Measurements from ENCODE around the gene LRMDA.
"Not testable (repeated sequence)": the region's sequence is repeated elsewhere in the genome, so short reads cannot be mapped to it uniquely, and the experiment has no call there.

Gene LRMDA

DNA sequence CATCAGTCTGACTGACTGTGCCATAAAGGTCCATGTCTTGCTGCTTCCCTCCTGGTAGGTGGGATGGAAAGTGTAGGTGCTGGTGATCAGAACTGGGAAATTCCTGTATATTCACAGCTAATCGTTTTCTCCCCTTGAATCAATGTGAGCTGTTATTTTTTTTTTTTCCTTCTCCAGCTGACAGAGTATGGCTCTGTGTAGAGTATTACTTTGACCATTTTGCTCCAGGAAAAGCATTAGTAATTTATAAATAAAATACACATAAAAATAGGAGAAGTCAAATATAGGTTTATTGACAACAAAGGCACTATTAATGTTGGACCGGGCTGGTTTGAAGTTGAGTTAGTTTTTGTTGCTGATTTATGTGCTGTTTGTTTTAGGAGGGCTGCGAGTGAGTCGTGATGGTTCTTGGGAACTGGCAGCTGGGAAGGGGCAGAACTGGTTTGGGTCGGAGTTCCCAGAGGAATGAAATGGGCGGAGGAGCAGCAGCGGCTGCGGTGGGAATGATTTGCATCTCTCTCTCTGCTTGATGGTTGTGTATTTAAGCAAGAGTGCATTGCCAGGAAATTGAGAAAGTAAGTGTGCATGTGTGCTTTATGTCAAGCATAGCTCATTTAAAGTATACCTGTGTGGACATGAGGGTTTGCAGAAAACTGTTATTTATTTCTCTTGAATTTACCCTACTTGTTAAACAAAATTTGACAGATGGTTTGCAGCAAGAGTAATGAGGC, 80.9 kb downstream of the LRMDA start:
- Mint-ChIP-seq H3K4me1 (peaks cover 41% of the 10 kb centered on the region), H3K36me3 (ENCODE audit: low read depth) (peaks cover 16% of the 10 kb centered on the region), H3K27ac (peak overlapping the region; percentile 5 to 55 (median 45)), H3K27me3 (ENCODE audit: low read depth) (peaks cover 20% of the 10 kb centered on the region), H3K4me3 (peak overlapping the region in 2 of 3 experiments; percentile 5 to 33), H3K9me3 (peaks cover 17% of the 10 kb centered on the region)
- TF ChIP-seq, protein P1, sequence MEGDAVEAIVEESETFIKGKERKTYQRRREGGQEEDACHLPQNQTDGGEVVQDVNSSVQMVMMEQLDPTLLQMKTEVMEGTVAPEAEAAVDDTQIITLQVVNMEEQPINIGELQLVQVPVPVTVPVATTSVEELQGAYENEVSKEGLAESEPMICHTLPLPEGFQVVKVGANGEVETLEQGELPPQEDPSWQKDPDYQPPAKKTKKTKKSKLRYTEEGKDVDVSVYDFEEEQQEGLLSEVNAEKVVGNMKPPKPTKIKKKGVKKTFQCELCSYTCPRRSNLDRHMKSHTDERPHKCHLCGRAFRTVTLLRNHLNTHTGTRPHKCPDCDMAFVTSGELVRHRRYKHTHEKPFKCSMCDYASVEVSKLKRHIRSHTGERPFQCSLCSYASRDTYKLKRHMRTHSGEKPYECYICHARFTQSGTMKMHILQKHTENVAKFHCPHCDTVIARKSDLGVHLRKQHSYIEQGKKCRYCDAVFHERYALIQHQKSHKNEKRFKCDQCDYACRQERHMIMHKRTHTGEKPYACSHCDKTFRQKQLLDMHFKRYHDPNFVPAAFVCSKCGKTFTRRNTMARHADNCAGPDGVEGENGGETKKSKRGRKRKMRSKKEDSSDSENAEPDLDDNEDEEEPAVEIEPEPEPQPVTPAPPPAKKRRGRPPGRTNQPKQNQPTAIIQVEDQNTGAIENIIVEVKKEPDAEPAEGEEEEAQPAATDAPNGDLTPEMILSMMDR (IDR thresholded peaks at IDR 0.05; ENCODE audit: unreplicated experiment in 3 of 3), result no peak

DNA sequence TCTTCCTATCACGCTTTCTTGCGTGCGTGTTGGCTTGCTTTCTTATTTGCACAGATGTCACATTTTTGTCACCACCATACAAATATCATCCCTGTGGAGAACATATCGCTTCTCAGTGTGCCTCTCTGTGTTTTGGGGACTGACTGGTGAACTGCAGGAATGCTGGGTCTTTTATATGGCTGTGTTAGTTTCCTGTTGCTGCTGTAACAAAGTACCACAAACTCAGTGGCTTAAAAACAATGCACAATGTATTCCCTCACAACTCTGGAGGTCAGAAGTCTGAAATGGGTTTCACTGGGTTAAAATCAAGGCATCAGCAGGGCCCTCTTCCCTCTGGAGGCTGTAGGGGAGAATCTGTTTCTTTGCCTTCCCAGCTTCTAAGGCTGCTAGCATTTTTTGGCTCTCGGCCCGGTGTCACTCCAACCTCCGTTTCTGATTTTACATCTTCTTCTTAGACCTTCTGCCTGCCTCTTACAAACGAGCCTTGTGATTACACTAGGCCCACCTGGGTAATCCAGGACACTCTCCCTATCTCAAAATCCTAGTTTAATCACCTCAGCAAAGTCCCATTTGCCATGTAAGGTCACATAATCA, 82.0 kb downstream of the LRMDA start:
- TF ChIP-seq, protein P1 (IDR thresholded peaks at IDR 0.05; ENCODE audit: unreplicated experiment in 3 of 3), result no peak
- peaks cover 22% of the 10 kb centered on the region for H3K36me3 Mint-ChIP-seq (ENCODE audit: low read depth)
- H3K27me3 Mint-ChIP-seq (ENCODE audit: low read depth), result peaks cover 20% of the 10 kb centered on the region
- H3K9me3 Mint-ChIP-seq, result peaks cover 25% of the 10 kb centered on the region
- H3K4me3 Mint-ChIP-seq, result no peak overlapping the region
- peak overlapping the region in 2 of 3 experiments; percentile 19 to 43 for H3K27ac Mint-ChIP-seq
- peaks cover 32% of the 10 kb centered on the region for H3K4me1 Mint-ChIP-seq

DNA sequence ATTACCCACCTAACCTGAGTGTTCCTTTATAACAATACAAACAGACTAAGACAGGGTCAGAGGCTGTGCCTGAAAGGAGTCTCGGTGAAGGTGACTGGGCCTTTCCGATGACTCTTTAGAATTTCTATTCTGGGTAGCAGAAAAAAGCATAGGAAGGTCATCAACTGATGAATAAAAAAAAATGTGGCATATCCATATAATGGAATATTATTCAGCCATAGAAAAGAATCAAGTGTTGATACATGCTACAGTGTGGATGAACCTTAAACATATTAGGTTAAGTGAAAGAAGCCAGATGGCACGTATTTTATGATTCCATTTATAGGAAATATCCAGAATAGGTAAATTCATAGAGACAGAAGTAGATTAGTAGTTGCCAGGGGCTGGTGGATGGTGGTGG, 83.4 kb downstream of the LRMDA start:
- TF ChIP-seq, protein P1 (IDR thresholded peaks at IDR 0.05; ENCODE audit: unreplicated experiment in 3 of 3), result no peak
- Mint-ChIP-seq H3K4me1 (peaks cover 20% of the 10 kb centered on the region), H3K9me3 (peaks cover 32% of the 10 kb centered on the region), H3K27ac (no peak overlapping the region), H3K27me3 (ENCODE audit: low read depth) (peaks cover 17% of the 10 kb centered on the region), H3K4me3 (no peak overlapping the region), H3K36me3 (ENCODE audit: low read depth) (peaks cover 29% of the 10 kb centered on the region)

DNA sequence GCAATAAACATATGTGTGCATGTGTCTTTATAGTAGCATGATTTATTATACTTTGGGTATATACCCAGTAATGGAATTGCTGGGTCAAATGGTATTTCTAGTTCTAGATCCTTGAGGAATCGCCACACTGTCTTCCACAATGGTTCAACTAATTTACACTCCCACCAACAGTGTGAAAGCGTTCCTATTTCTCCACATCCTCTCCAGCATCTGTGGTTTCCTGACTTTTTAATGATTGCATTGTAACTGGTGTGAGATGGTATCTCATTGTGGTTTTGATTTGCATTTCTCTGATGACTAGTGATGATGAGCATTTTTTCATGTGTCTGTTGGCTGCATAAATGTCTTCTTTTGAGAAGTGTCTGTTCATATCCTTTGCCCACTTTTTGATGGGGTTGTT, 84.7 kb downstream of the LRMDA start:
- peaks cover 34% of the 10 kb centered on the region for H3K36me3 Mint-ChIP-seq (ENCODE audit: low read depth)
- peaks cover 20% of the 10 kb centered on the region for H3K4me1 Mint-ChIP-seq
- not testable (repeated sequence) for H3K27ac Mint-ChIP-seq, H3K4me3 Mint-ChIP-seq
- peaks cover 39% of the 10 kb centered on the region for H3K9me3 Mint-ChIP-seq
- peaks cover 15% of the 10 kb centered on the region for H3K27me3 Mint-ChIP-seq (ENCODE audit: low read depth)

DNA sequence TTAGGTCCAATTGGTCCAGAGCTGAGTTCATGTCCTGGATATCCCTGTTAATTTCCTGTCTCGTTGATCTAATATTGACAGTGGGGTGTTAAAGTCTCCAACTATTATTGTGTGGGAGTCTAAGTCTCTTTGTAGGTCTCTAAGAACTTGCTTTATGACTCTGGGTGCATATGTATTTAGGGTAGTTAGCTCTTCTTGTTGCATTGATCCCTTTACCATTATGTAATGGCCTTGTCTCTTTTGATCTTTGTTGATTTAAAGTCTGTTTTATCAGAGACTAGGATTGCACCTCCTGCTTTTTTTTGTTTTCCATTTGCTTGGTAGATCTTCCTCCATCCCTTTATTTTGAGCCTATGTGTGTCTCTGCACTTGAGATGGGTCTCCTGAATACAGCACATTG, 87.8 kb downstream of the LRMDA start:
- Mint-ChIP-seq H3K27me3 (ENCODE audit: low read depth) (peaks cover 17% of the 10 kb centered on the region), H3K36me3 (ENCODE audit: low read depth) (peaks cover 34% of the 10 kb centered on the region), H3K9me3 (peaks cover 42% of the 10 kb centered on the region)
- not testable (repeated sequence) for H3K27ac Mint-ChIP-seq, H3K4me1 Mint-ChIP-seq, H3K4me3 Mint-ChIP-seq

DNA sequence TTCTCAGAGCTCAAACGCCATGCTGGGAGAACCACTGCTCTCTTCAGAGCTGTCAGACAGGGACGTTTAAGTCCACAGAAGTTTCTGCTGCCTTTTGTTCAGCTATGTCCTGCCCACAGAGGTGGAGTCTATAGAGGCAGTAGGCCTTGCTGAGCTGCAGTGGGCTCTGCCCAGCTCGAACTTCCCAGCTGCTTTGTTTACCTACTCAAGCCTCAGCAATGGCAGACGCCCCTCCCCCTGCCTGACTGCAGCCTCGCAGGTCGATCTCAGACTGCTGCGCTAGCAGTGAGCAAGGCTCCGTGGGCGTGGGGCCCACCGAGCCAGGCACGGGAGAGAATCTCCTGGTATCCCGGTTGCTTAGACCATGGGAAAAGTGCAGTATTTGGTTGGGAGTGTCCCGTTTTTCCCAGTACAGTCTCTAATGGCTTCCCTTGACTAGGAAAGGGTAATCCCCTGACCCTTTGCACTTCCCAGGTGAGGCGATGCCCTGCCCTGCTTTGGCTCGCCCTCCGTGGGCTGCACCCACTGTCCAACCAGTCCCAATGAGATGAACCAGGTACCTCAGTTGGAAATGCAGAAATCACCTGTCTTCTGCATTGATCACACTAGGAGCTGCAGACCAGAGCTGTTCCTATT, 89.9 kb downstream of the LRMDA start:
- H3K4me1 Mint-ChIP-seq, H3K27ac Mint-ChIP-seq, H3K4me3 Mint-ChIP-seq: not testable (repeated sequence)
- H3K27me3 Mint-ChIP-seq (ENCODE audit: low read depth), result peaks cover 17% of the 10 kb centered on the region
- H3K9me3 Mint-ChIP-seq, result peaks cover 33% of the 10 kb centered on the region
- H3K36me3 Mint-ChIP-seq (ENCODE audit: low read depth), result peaks cover 27% of the 10 kb centered on the region

DNA sequence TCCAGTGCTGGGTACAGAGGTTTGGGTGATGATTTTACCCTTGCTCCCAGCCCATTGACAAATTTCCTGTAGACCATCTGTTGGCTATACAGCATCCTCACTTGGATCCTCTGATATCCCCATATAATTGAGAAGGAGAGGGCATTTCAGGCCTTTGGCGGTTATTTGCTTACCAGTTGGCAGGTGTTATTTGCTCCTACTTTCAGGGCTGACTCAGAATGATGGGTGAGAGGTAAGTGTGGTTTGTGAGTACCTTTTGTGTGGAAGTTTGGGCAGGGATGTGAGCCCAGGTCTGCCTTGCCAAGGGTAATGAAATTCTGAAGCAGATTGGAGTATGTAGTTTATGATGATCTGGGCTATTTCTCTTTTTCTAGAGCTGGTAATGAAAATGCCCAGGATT, 93.6 kb downstream of the LRMDA start:
- TF ChIP-seq, protein P1 (IDR thresholded peaks at IDR 0.05; ENCODE audit: unreplicated experiment in 3 of 3), result no peak
- Mint-ChIP-seq H3K4me3 (no peak overlapping the region), H3K4me1 (no peaks in the 10 kb centered on the region), H3K9me3 (peaks cover 19% of the 10 kb centered on the region), H3K27ac (no peak overlapping the region), H3K27me3 (ENCODE audit: low read depth) (peaks cover 14% of the 10 kb centered on the region), H3K36me3 (ENCODE audit: low read depth) (peaks cover 7% of the 10 kb centered on the region)
